ENCODE results near the gene DYSF. TPM values are rescaled to one million over a fixed set of nuclear protein-coding genes. Genes with fewer than 3 reads are reported as not detected.

The DYSF gene
- total RNA-seq, 2 donors from 2014 or later: 0.23 to 0.30 TPM

DNA sequence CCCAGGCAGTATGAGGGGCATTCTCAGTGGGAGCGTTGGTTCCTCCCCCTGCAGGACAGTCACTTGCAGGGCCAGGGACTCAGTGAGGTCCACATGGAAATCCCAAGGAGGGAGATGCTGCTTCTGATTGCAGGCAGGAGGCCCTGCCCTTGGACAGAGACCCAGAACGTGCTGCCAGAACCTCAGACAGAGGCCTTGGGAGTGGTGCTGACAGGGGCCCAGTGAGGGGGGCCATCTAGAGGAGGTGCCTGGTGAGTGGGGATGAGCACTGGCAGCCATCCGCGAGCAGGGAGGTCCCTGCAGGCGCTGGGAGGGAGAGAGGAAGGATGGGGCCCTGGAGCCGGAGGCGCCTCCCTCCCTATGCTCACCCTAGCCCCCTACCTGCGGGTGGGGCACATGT lies 133.1 kb downstream of the DYSF start:
- Mint-ChIP-seq H3K36me3 (no peaks in the 10 kb centered on the region), H3K9me3 (no peaks in the 10 kb centered on the region), H3K27ac (no peak overlapping the region)
- DNase-seq (ENCODE audit: low spot score in 2 of 2): no peak
- no peak for ATAC-seq

DNA sequence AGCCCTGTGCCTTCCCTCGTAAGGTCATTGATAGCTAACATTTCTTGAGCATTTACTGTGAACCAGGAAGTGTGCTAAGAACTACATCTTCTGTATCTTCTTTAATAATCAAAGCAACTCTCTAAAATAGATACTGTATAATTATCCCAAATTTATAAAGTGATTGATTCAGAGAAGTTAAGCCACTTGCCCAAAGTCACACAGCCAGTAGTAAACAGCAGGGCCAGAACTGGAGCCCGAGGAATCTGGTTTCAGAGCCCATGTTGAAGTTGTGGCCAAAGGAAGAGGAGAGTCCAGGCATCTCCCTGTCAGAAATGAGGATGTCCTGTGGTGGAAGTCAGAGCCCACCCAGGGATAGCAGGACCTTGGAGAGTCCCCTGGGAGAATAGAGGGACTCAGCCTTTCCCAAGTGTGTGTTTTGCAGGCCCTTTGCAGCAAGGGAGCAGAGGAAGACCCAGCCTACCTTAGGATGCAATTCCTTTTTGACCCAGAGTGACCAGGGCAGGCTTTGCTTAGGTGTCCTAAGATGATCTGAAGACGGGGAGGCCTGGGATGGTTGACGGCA lies 134.2 kb downstream of the DYSF start:
- DNase-seq (ENCODE audit: low spot score in 2 of 2) (no peak), ATAC-seq (no peak)
- Mint-ChIP-seq H3K9me3 (no peaks in the 10 kb centered on the region), H3K36me3 (no peaks in the 10 kb centered on the region), H3K27ac (no peak overlapping the region)

DNA sequence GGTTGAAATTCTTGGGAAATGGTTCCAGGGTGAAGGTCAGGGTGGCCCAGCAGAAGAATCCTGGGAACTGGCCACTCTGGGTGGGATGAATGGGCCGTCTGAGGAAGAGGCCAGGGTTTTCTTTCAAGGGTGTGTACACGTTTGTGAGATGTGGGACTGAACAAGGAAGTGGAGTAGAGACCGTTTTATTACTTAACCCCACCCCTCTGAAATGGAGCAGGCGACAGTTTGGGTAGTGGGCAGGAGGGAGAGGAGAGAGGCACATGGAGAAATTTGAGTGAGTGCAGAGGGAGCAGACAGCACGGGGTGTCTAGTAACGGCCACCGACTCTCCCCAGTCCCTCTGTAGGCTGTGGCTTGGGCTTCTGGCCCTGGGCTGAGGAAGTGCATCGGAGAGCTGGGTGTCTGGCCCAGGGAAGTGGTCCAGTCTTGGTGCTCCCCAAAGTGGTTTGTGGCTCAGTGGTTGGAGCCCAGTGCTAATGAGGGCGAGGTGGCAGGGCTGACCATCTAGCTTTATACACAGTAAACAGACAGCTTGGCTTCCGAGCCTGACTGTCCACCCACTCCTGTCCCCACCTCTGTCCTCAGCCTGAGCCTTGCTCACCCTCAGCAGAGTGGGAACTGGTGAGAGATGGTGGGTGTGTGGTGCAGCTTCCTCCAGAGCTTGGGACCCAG lies 135.3 kb downstream of the DYSF start:
- DNase-seq (ENCODE audit: low spot score in 2 of 2) (no peak), ATAC-seq (no peak)
- Mint-ChIP-seq H3K36me3 (no peaks in the 10 kb centered on the region), H3K27ac (peak overlapping the region; percentile 17 to 37), H3K9me3 (no peaks in the 10 kb centered on the region)

DNA sequence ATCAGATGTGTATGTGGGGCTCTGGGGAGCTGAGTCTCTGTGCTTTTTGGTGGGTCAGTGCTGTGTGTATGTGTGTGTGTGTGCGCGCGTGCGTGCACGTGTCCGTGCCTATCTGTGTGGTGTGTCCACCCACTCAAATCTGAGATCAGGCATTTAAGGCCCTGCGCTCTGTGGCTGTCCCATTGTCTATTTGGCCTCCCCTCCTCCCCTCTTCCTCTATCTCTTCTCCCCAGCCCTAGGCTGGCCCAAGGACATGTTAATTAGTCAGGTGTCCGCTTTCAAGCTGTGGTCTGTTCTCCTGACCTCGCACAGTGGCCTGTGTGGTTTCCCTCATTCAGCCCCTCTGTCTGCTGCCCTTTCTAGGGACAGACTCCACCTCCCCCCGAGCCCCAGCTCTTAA lies 136.4 kb downstream of the DYSF start:
- Mint-ChIP-seq H3K9me3 (no peaks in the 10 kb centered on the region), H3K36me3 (no peaks in the 10 kb centered on the region), H3K27ac (no peak overlapping the region)
- no peak for ATAC-seq
- no peak for DNase-seq (ENCODE audit: low spot score in 2 of 2)

DNA sequence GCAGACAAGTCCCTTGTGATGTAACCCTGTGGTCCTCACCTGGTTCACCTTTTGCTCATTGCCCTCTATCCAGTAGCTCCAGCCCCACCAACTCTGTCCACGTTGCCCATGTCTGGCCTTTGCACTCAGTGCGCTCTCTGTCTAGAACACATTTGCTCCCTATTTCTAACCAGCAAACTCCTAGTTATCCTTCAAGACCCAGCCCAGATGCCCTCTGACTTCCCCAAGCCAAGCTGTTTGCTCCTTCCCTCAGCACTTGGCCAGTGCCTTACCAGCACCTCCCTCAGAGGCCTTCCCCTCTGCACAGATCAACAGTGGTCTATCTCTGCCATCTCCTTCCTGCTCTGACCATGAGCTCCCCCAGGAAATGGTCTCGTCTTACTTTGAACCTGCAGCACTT lies 137.7 kb downstream of the DYSF start:
- Mint-ChIP-seq H3K9me3 (no peaks in the 10 kb centered on the region), H3K36me3 (no peaks in the 10 kb centered on the region), H3K27ac (no peak overlapping the region)
- ATAC-seq: no peak
- no peak for DNase-seq (ENCODE audit: low spot score in 2 of 2)

DNA sequence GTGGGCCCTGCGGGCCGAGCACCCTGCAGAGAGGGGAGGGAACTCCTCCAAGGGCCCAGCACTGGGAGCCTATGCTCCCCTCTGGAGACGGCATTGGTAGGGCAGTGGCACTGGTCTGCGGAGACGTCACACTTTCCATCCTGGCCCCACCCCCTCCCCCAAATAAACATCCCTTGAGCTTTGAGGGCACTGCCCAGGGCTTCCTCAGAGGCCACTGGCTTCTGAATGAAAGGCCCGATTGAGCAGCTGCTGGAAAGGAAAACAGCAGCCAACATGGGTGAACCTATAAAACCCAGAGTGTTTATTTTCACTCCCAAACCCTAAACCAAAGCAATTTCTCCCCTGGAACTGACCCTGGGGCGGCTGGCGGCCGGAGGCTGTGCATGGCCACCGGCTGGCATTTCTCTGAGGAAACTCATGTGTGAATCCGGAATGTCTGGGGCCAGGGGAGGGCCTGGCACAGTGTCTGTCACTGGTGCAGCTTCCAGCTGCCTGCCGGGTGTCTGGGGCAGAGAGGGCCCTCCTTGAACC lies 138.9 kb downstream of the DYSF start:
- H3K9me3 Mint-ChIP-seq: no peaks in the 10 kb centered on the region
- no peaks in the 10 kb centered on the region for H3K36me3 Mint-ChIP-seq
- no peak overlapping the region for H3K27ac Mint-ChIP-seq
- DNase-seq (ENCODE audit: low spot score in 2 of 2) (no peak), ATAC-seq (no peak)

DNA sequence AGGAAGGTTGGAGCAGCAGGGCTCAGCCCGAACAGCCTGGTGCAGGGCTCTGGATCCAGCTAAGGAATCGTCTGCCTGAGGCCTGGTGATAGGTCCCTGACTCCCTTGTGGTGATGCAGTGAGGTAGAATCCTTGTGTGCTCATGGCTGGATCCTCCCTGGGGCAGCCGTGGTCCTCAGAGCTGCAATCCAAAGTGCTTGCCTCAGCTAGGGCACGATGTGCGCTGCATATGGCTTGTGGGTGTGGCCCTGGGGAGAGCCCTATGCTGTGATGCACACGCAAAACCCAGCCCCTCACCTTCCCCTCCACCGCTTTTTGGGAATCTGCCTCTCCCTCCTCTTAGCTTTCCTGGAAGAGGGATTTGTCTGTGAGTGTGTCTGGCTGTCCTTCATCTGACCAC lies 142.2 kb downstream of the DYSF start:
- Mint-ChIP-seq H3K27ac (no peak overlapping the region), H3K9me3 (no peaks in the 10 kb centered on the region), H3K36me3 (no peaks in the 10 kb centered on the region)
- DNase-seq (ENCODE audit: low spot score in 2 of 2) (no peak), ATAC-seq (no peak)

DNA sequence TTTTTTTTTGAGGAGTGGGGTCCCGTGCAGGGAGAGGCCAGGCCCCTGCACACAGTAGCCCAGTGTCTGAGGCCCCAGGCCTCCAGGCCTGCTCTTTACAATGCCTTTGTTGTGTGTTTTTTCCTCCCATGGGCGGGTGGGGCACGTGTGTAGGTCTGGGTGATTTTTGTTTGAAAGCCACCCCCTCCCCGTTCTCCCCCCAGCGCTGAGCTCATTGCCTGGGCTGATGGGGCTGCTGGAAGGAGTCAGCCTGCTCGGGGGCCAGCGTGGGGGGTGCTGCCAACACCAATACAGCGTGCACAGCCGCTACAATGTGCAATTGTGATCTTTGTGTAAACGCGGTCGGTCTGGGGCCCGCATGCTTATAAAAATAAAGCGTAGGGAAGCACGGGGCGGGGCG lies 142.7 kb downstream of the DYSF start:
- no peaks in the 10 kb centered on the region for H3K9me3 Mint-ChIP-seq
- no peak for ATAC-seq

DNA sequence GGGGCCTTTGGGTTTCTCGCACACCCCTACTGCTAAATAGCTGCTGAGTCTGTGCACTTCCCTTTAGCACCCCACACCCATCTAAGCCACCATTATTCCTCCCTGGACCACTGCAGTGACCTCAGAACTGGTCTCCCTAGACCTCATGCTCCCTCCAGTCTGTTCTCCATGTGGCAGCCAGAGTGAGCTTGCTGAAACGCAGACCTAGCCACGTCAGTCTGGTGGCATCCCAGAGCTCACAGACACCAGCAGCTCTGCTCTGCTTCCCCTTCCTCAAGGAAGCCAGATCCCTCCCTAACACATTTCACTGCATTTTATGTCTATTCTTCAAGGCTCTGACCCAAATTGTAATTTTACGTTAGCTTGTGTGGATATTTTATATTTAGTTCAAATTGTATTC lies 144.4 kb downstream of the DYSF start:
- no peak for ATAC-seq
- no peak for DNase-seq (ENCODE audit: low spot score in 2 of 2)
- Mint-ChIP-seq H3K36me3 (no peaks in the 10 kb centered on the region), H3K27ac (no peak overlapping the region), H3K9me3 (no peaks in the 10 kb centered on the region)

More for the DNA sequence above, 142.7 kb downstream of the DYSF start:
- DNase-seq (ENCODE audit: low spot score in 2 of 2): no peak
- Mint-ChIP-seq H3K36me3 (no peaks in the 10 kb centered on the region), H3K27ac (no peak overlapping the region)

DNA sequence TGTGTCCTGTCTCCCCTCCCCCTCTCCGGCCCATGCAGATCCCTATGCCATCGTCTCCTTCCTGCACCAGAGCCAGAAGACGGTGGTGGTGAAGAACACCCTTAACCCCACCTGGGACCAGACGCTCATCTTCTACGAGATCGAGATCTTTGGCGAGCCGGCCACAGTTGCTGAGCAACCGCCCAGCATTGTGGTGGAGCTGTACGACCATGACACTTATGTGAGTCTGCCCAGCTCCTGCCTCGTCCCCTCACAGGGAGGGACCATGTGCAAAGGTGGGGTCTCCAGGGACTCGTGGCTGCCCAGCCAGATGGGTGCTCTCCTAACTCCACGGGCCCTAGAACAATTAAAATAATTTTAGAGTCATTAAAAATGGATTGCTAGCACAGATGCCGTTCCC lies 145.2 kb downstream of the DYSF start:
- Mint-ChIP-seq H3K9me3 (no peaks in the 10 kb centered on the region), H3K36me3 (no peaks in the 10 kb centered on the region), H3K27ac (no peak overlapping the region)
- ATAC-seq (no peak), DNase-seq (ENCODE audit: low spot score in 2 of 2) (no peak)

DNA sequence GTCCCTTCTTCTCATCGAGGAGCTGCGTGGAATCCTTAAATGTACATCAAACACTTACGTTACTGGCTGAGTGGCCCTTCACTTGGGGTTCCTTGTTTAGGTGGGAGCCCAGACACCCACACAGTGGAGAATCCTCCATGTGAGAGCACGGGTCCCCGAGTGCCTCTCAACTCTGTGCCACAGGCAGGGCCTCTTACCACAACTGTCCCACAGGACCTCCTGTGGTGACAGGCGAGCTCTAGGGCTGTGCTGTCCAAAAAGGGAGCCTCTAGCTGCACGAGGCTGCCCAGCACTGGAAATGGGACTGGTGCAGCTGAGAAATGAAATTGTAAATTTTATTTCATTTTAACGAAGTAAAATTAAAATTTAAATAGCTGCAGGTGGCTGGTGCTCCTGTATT lies 145.7 kb downstream of the DYSF start:
- no peak for DNase-seq (ENCODE audit: low spot score in 2 of 2)
- ATAC-seq: no peak
- Mint-ChIP-seq H3K9me3 (no peaks in the 10 kb centered on the region), H3K27ac (no peak overlapping the region), H3K36me3 (no peaks in the 10 kb centered on the region)

DNA sequence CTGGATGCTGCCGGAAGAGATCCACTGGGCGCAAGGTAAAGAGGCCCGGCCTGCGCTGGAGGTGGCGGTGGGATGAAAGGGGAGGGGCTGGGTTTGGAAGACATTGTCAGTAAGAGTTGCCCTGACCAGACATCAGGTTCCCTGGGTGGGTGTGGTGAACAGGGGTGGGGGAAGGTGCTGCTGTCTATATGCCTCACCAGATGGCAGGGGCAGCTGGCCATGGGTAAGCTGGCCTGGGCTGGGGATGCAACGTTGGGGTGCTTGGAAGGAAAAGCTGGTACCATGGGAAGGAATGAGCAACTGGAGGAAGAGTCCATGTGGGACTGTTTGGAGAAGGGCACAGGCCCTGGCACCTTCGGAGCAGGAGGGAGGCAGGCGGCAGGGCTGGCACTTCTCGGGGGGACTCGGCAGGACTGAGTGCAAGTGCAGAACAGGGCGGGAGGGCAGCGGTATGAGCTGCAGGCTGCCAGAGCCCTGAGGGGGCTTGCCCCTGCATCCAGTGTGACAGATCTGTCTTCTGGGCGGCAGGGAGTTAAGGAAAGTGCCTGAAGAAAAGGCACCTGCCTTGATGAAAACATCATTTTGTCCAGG lies 146.4 kb downstream of the DYSF start:
- Mint-ChIP-seq H3K27ac (no peak overlapping the region), H3K9me3 (no peaks in the 10 kb centered on the region), H3K36me3 (no peaks in the 10 kb centered on the region)
- DNase-seq (ENCODE audit: low spot score in 2 of 2) (no peak), ATAC-seq (no peak)

DNA sequence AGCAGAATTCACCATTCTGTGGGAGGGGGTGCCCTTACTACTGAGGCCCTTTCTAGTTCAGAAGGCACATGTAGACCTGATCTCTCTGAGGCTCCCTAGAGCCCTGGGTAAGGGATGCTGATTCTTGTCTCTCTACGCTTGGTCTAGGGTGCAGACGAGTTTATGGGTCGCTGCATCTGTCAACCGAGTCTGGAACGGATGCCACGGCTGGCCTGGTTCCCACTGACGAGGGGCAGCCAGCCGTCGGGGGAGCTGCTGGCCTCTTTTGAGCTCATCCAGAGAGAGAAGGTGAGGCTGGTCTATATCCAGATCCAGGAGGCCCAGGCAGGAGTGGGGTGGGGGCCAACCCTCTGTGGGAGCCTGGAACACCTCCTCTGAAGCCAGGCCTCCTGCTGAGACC lies 147.2 kb downstream of the DYSF start:
- Mint-ChIP-seq H3K9me3 (no peaks in the 10 kb centered on the region), H3K36me3 (no peaks in the 10 kb centered on the region), H3K27ac (no peak overlapping the region)
- ATAC-seq (no peak), DNase-seq (ENCODE audit: low spot score in 2 of 2) (no peak)

DNA sequence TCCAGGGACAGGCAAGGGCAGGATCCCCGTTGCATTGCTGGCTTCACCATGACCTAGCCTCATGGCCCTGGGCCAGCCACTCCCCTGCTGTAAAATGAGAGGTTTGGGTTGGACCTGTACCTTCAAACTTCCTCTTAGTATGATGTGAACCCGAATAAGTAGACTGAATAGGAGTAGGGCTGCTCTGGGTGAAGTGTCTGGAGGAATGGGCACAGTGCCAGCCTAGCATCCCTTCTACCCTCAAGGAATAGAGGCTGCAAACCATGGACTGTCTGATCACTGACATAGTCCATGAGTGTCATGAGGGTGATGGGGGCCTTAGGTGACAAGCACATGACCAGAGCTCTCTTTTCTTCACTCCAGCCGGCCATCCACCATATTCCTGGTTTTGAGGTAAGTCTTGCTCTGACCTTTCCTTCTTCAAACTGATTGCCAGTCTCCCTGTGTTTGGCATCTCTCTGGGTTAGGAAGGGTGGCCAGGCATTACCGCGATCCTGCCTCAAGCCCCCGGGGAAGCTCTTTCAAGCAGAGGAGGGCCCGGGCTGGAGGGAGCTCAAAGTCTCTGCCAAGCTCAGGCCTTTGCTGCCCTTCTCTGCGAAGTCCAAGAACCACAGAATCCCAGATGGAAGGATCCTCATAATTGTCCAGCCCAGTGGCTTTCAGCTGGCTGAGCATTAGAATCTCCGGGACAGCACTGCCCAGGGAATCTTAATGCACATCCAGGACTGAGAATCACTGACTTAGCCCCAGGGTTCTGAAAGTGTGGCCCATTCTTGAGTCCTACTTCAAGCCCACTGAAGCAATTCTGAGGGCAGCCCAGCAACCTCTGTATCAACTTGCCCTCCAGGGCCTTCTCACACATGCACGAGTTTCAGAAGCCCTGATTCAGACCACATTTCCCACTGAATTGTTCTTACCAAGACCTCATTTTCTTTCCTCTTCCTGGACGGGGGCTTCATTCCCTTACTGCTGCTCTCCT lies 148.1 kb downstream of the DYSF start:
- ATAC-seq (no peak), DNase-seq (ENCODE audit: low spot score in 2 of 2) (no peak)
- Mint-ChIP-seq H3K36me3 (no peaks in the 10 kb centered on the region), H3K9me3 (no peaks in the 10 kb centered on the region), H3K27ac (no peak overlapping the region)

DNA sequence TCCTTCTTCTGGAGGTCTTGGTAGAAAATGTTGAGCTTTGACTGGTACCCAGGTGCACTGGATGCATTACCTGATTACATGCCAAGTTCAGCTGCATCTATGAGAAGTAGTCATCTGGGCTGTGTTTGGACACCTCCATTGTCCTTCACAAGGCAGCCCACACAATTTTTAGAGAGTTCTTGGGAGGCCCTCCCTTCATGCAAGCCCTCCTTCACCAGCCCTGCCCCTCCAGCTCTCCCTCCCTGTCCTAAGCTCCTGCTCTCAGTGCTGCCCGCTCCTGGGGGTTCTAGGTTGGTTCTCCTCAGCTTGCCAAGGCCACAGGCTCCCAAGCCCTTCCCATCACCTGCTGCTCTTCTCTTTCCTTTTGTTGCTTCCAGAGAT lies 148.7 kb downstream of the DYSF start:
- Mint-ChIP-seq H3K36me3 (no peaks in the 10 kb centered on the region), H3K9me3 (no peaks in the 10 kb centered on the region), H3K27ac (no peak overlapping the region)
- no peak for DNase-seq (ENCODE audit: low spot score in 2 of 2)
- ATAC-seq: no peak

DNA sequence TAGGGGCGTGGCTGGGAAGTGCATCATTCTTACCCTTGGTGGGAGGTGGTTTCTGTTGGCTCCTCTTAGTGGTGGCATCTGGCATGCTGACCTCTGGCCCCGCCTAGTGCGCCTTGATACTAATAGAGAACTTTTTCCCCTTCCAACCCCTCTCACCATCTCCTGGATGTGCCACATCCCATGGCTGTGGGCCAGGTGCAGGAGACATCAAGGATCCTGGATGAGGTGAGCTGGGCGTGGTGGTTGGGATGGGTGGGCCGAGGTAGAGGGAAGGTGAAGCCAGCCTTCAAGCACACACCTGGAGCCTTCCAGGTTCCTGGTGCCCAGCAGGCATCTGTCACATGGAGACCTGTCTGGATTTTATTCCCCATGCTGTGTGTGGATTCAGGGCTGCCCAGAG lies 149.2 kb downstream of the DYSF start:
- Mint-ChIP-seq H3K27ac (peak overlapping the region in 1 of 2 donors; percentile 36), H3K36me3 (no peaks in the 10 kb centered on the region), H3K9me3 (no peaks in the 10 kb centered on the region)
- DNase-seq (ENCODE audit: low spot score in 2 of 2) (no peak), ATAC-seq (no peak)

DNA sequence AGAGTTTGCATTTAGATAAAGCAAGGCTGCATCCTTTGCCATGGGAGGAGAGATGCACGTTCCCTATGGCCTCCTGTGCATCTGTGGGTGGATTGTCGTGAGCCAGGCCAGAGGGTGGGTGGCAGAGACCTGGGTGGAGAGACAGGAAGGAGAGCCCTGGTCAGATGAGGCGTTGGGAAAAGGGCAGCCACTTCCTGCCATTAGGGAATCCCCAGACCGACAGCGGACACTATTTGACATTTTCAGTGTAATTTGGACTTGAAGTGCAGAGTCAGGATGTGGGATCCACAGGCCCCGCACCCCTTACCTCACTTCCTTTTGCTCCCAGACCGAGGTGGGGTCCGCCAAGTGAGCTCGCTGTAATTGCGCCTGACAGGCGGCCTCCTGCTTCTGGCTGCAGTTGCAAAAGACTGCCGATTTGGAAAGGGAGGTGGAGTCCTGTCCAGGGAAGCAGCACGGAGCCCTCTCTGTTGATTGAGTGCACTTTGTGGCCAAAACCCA lies 150.0 kb downstream of the DYSF start:
- H3K36me3 Mint-ChIP-seq: no peaks in the 10 kb centered on the region
- no peaks in the 10 kb centered on the region for H3K9me3 Mint-ChIP-seq
- no peak for DNase-seq (ENCODE audit: low spot score in 2 of 2)
- peak overlapping the region in 1 of 2 donors; percentile 36 for H3K27ac Mint-ChIP-seq
- ATAC-seq: peak in 1 of 2 donors; percentile 61

Measured in activated naive CD4-positive, alpha-beta T cell treated with anti-CD3 and anti-CD28 coated beads, Interleukin-2, amount 50 U/mL, for 72 hours (primary cell).